RWPE2 (cell line): ENCODE results near the gene IPCEF1.
A peak's percentile ranks its signal among the peaks of the same experiment; 100 is the strongest.

Source experiments
- ATAC-seq: fragments of 200-7000 bp; cut with Tn5 transposase; 3 replicates; pipeline ENCODE4 v1.9.1; 2021; ENCODE audit warnings: low read depth
- DNase-seq: peaks from one replicate; pipeline ENCODE4 v3.0.0-alpha.2; 2020; ENCODE audit warnings: low spot score
- H3K27ac ChIP-seq: fragments of 450-650 bp; 2 replicates; pipeline ENCODE4 v1.5.1; 2017; ENCODE audit warnings: mild to moderate bottlenecking; ENCODE audit not compliant: poor library complexity, severe bottlenecking
- H3K27me3 ChIP-seq: fragments of 250-450 bp; sonication (Bioruptor Pico); 2 replicates; pipeline ENCODE4 v1.5.1; 2021; ENCODE audit warnings: mild to moderate bottlenecking, moderate library complexity; ENCODE audit not compliant: insufficient read depth, poor library complexity, severe bottlenecking
- H3K36me3 ChIP-seq: fragments of 250-450 bp; sonication (Bioruptor Pico); 2 replicates; pipeline ENCODE4 v1.5.1; 2020; ENCODE audit warnings: low read depth, mild to moderate bottlenecking, moderate library complexity
- H3K4me1 ChIP-seq: fragments of 250-450 bp; sonication (Bioruptor Pico); 2 replicates; pipeline ENCODE4 v1.5.1; 2021; ENCODE audit warnings: mild to moderate bottlenecking, moderate library complexity; ENCODE audit not compliant: insufficient read depth, poor library complexity, severe bottlenecking
- H3K4me3 ChIP-seq: fragments of 250-450 bp; sonication (Bioruptor Pico); 2 replicates; pipeline ENCODE4 v1.5.1; 2021; ENCODE audit warnings: mild to moderate bottlenecking, moderate library complexity; ENCODE audit not compliant: severe bottlenecking
- H3K9me3 ChIP-seq: fragments of 250-450 bp; sonication (Bioruptor Pico); 2 replicates; pipeline ENCODE4 v1.5.1; 2021; ENCODE audit warnings: mild to moderate bottlenecking, moderate library complexity; ENCODE audit not compliant: severe bottlenecking
- CTCF ChIP-seq: fragments of 450-650 bp; IDR thresholded peaks from one replicate; pipeline ENCODE4 v1.5.1; 2017; ENCODE audit warnings: mild to moderate bottlenecking, moderate library complexity; ENCODE audit not compliant: poor library complexity, severe bottlenecking

IPCEF1 gene

GRCh38 chr6:154138793-154139192 lies 217.8 kb downstream of the IPCEF1 start:
- DNase-seq (no peak), ATAC-seq (peak; percentile 63; the same call in 2 of the 3 replicates)
- H3K4me3 ChIP-seq: no peak overlapping the region
- no peaks in the 10 kb centered on the region for H3K27me3 ChIP-seq
- no peaks in the 10 kb centered on the region for H3K4me1 ChIP-seq
- no peak for TF ChIP-seq CTCF
- H3K36me3 ChIP-seq: no peaks in the 10 kb centered on the region
- H3K27ac ChIP-seq: no peak overlapping the region
- no peaks in the 10 kb centered on the region for H3K9me3 ChIP-seq

GRCh38 chr6:154134471-154135147 lies 222.0 kb downstream of the IPCEF1 start:
- Histone ChIP-seq H3K36me3 (no peaks in the 10 kb centered on the region), H3K4me1 (no peaks in the 10 kb centered on the region), H3K27me3 (no peaks in the 10 kb centered on the region), H3K9me3 (no peaks in the 10 kb centered on the region), H3K27ac (no peak overlapping the region), H3K4me3 (no peak overlapping the region)
- no peak for ATAC-seq
- no peak for DNase-seq
- no peak for TF ChIP-seq CTCF

GRCh38 chr6:154127657-154128056 lies 228.9 kb downstream of the IPCEF1 start:
- ATAC-seq: no peak
- TF ChIP-seq CTCF: no peak
- Histone ChIP-seq H3K27me3 (no peaks in the 10 kb centered on the region), H3K4me1 (no peaks in the 10 kb centered on the region), H3K27ac (no peak overlapping the region), H3K36me3 (no peaks in the 10 kb centered on the region), H3K4me3 (no peak overlapping the region), H3K9me3 (no peaks in the 10 kb centered on the region)
- DNase-seq: no peak

GRCh38 chr6:154125421-154125820 lies 231.2 kb downstream of the IPCEF1 start:
- TF ChIP-seq CTCF: no peak
- DNase-seq (no peak), ATAC-seq (no peak)
- no peaks in the 10 kb centered on the region for H3K9me3 ChIP-seq
- H3K4me3 ChIP-seq: no peak overlapping the region
- no peaks in the 10 kb centered on the region for H3K4me1 ChIP-seq
- no peaks in the 10 kb centered on the region for H3K27me3 ChIP-seq
- H3K36me3 ChIP-seq: no peaks in the 10 kb centered on the region
- H3K27ac ChIP-seq: no peak overlapping the region

- H3K9me3 ChIP-seq: no peaks in the 10 kb centered on the region
- ATAC-seq: no peak
- no peak overlapping the region for H3K4me3 ChIP-seq
- no peak for DNase-seq
- no peaks in the 10 kb centered on the region for H3K36me3 ChIP-seq
- H3K27me3 ChIP-seq: no peaks in the 10 kb centered on the region
- H3K4me1 ChIP-seq: no peaks in the 10 kb centered on the region
- TF ChIP-seq CTCF: no peak
- H3K27ac ChIP-seq: no peak overlapping the region
These were observed 233.2 kb downstream of the IPCEF1 start for GRCh38 chr6:154123155-154123956.
